SJCRH30 (cell line): Measurements from ENCODE around the gene CUX1. TPM values are rescaled to one million over a fixed set of nuclear protein-coding genes. Genes with fewer than 3 reads are reported as not detected.
"Not testable (repeated sequence)": the region's sequence is repeated elsewhere in the genome, so short reads cannot be mapped to it uniquely, and the experiment has no call there.

Experiments
- DNase-seq, 2 experiments: peaks; one replicate each; pipeline ENCODE4 v3.0.0-alpha.2; 2015 to 2020
- H3K27ac ChIP-seq: fragments of 250-450 bp; sonication (Bioruptor Pico); 2 replicates; pipeline ENCODE4 v1.5.1; 2020; ENCODE audit warnings: mild to moderate bottlenecking, moderate library complexity
- H3K27me3 ChIP-seq: fragments of 250-450 bp; sonication (Bioruptor Pico); 2 replicates; pipeline ENCODE4 v1.5.1; 2020; ENCODE audit warnings: mild to moderate bottlenecking, moderate library complexity
- H3K36me3 ChIP-seq: fragments of 250-450 bp; sonication (Bioruptor Pico); 2 replicates; pipeline ENCODE4 v1.5.1; 2020; ENCODE audit warnings: mild to moderate bottlenecking, moderate library complexity
- H3K4me1 ChIP-seq: fragments of 250-450 bp; sonication (Bioruptor Pico); 2 replicates; pipeline ENCODE4 v1.5.1; 2020; ENCODE audit warnings: mild to moderate bottlenecking, moderate library complexity
- H3K4me3 ChIP-seq: fragments of 250-450 bp; sonication (Bioruptor Pico); 2 replicates; pipeline ENCODE4 v1.5.1; 2020; ENCODE audit warnings: mild to moderate bottlenecking, moderate library complexity
- H3K9me3 ChIP-seq: fragments of 250-450 bp; sonication (Bioruptor Pico); replicated peaks from 2 replicates; pipeline ENCODE4 v1.5.1; 2020; ENCODE audit warnings: mild to moderate bottlenecking, moderate library complexity
- total RNA-seq: library from RNA; depleted of rRNA; stranded (reverse); fragments of >200 nt; shearing (Covaris generic); gene quantifications from 2 replicates; pipeline ENCODE4 v1.2.3, GENCODE V29; 2014

Gene CUX1
- total RNA-seq, 1 experiment from 2014 or later, result 29.1 TPM

DNA sequence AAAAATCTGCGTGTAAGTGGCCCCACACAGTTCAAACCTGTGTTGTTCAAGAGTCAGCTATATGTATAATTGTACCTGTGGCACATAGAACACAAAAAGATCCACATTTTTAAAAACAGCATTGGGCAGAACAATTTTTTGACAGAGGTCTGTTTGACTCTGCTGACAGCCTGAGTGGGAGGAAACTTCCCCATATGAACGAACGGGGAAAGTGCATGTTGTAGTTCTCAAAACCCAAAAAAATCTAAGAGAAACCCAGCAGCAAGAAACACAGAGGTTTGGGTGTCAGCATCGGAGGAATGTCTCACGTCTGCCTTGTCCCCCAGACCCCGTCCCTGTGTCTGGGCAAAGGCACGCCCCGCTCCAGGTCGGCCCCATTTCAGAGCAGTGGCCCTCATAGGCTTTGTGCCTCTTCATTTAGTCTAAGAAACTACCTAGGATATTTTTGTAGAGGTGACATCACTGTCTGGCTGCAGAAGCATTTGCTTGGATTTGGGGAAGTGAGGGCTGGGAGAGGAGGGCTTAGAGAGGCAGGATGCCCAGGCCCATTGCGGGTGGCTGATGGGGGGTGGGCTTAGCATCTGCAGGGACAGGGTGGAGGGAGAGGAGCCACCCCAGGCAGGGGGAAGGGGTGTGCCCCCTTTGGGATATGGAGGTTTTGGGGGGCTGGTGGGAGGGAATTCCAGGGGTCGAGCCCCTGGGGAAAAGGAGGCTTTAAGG is 11.0 kb downstream of the CUX1 start:
- H3K36me3 ChIP-seq, result 0 out of 2 replicates have a peak, but pooled peaks cover 8% of the 10 kb centered on the region
- no peak overlapping the region for H3K4me3 ChIP-seq
- no peaks in the 10 kb centered on the region for H3K27me3 ChIP-seq
- no peak for DNase-seq
- peaks cover 3% of the 10 kb centered on the region; the same call in 1 of the 2 replicates for H3K9me3 ChIP-seq
- H3K27ac ChIP-seq, result no peak overlapping the region
- H3K4me1 ChIP-seq, result peaks cover 2% of the 10 kb centered on the region

DNA sequence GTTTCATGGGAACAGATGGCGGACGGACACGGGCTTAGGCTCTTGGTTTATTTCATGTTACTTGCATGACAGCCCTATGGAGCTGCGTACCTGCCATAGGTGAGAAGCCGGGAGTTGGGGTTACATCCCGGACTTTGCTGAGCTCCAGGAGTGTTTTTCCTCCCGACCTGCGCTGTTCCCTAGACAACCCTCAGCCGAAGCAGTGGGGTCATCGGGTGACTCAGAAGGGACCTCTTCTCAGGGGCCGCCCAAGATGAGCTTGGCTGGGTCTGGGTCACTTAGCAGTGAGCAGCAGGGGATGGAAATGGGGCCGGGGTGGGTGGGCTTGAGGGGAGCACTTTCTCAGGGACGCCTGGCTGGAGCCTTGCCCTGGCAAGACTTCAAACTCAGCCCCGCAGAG is 11.9 kb downstream of the CUX1 start:
- Histone ChIP-seq H3K9me3 (no peaks in the 10 kb centered on the region), H3K27me3 (no peaks in the 10 kb centered on the region), H3K36me3 (0 out of 2 replicates have a peak, but pooled peaks cover 3% of the 10 kb centered on the region), H3K4me1 (no peaks in the 10 kb centered on the region), H3K27ac (no peak overlapping the region), H3K4me3 (no peak overlapping the region)
- no peak for DNase-seq

DNA sequence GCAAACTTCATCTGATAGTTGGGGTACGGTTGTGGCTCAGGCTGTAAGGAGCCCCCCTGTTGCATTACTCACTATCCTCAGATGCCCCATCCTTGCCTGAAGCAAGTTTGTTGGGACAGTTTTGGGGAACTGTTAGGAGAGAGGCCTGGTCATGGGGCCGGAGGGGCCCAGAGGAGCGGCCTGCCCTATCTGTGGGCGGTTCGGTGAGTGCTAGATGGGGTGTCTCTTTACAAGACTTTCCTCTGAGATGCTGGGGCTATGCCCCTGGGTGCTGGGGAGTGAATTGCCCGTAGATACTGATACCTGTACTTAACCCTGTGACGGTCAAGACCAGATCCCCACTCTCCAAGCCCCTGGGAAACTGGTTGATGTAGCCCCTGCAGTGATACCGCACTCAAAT is 12.4 kb downstream of the CUX1 start:
- H3K4me3 ChIP-seq, result no peak overlapping the region
- H3K4me1 ChIP-seq, result no peaks in the 10 kb centered on the region
- no peaks in the 10 kb centered on the region for H3K9me3 ChIP-seq
- H3K36me3 ChIP-seq, result 0 out of 2 replicates have a peak, but pooled peaks cover 3% of the 10 kb centered on the region
- no peak for DNase-seq
- H3K27me3 ChIP-seq, result no peaks in the 10 kb centered on the region
- H3K27ac ChIP-seq, result no peak overlapping the region

DNA sequence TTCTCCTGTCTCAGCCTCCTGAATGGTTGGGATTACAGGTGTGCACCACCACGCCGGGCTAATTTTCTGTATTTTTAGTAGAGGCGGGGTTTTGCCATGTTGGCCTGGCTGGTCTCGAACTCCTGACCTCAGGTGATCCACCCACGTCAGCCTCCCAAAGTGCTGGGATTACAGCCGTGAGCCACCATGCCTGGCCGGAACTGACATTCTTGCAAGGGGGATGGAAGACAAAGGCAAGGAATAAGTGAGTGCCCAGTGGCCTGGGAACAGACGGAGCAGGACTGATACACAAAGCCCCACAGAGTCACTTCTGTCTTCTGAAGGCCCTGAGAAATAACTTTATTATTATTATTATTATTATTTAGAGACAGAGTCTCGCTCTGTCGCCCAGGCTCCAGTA is 14.0 kb downstream of the CUX1 start:
- not testable (repeated sequence) for H3K4me1 ChIP-seq, DNase-seq, H3K27ac ChIP-seq, H3K9me3 ChIP-seq, H3K27me3 ChIP-seq, H3K36me3 ChIP-seq, H3K4me3 ChIP-seq

DNA sequence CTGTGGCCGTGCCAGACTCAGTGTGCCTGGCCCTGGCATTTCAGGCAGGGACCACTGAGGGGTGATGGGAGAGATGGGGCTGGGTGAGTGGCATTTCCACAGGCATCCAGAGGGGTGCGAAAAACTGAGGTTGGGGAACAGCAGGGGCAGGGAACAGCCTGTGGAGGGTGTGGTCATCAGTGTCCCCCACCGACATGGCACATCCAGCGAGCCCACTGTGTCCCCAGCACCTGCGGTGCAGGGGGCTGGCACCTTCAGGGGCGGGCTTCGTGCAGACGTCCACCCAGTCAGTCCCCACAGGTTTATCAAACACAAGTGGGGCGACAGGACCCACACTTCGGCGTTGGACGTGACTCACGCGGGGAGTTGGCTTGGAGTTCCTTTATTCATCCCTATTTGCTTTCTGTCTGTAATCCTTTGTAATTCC is 14.8 kb downstream of the CUX1 start:
- Histone ChIP-seq H3K36me3 (no peaks in the 10 kb centered on the region), H3K4me1 (no peaks in the 10 kb centered on the region), H3K27ac (no peak overlapping the region), H3K27me3 (no peaks in the 10 kb centered on the region), H3K9me3 (no peaks in the 10 kb centered on the region), H3K4me3 (no peak overlapping the region)
- no peak for DNase-seq

DNA sequence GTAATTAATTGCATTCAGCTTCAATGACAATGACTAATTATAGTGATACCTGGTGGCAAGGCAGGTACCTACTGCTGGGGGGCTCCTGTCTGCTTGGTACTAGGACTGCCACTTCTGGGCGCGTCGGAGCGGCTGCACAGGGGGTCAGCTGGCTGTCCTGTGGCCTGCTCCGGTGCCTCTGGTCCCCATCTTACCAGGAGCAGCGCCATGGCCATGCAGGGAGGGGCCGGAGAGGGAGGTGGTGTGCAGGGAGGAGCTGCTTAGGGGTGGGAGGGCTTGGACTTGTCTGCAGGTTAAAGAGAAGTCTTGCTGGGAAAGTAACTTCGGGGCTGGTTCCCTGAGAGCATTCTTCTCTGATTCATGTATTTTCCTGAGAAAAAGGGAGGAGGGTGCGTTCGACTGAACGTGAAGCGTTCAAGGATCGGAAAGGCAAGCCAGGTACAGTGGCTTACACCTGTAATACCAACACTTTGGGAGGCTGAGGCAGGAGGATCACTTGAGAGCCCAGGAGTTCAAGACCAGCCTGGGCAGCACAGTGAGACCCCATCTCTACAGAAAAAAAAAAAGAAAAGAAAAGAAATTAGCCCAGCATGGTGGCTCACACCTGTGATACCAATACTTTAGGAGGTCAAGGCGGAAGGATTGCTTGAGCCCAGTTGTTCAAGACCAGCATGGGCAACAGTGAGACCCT is 15.4 kb downstream of the CUX1 start:
- no peaks in the 10 kb centered on the region for H3K36me3 ChIP-seq

DNA sequence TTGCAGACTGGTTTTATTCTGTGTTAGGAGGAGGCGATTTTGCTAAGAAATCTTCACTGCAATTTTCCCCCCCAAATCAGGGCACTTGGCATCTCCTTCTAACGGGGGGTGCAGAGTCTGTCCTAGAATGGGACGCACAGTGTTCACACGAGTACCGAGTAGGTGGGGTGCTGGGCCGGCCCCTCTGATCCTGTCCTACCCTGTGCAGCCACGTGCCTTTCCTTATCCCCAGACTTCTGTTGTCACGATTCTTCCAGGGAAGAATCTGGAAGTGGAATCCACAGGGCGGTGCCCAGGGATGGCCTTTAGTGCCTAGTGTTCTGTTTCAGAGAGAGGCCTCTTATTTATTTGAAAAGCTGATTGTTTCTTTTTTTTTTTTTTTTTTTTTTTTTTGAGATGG is 16.4 kb downstream of the CUX1 start:
- no peaks in the 10 kb centered on the region for H3K27me3 ChIP-seq
- no peak overlapping the region for H3K4me3 ChIP-seq
- no peaks in the 10 kb centered on the region for H3K36me3 ChIP-seq
- H3K9me3 ChIP-seq, result no peaks in the 10 kb centered on the region
- no peak overlapping the region for H3K27ac ChIP-seq
- H3K4me1 ChIP-seq, result no peaks in the 10 kb centered on the region
- no peak for DNase-seq

More for the DNA sequence above, 15.4 kb downstream of the CUX1 start:
- Histone ChIP-seq H3K9me3 (no peaks in the 10 kb centered on the region), H3K4me3 (no peak overlapping the region), H3K27ac (no peak overlapping the region), H3K4me1 (no peaks in the 10 kb centered on the region), H3K27me3 (no peaks in the 10 kb centered on the region)
- DNase-seq, result no peak

DNA sequence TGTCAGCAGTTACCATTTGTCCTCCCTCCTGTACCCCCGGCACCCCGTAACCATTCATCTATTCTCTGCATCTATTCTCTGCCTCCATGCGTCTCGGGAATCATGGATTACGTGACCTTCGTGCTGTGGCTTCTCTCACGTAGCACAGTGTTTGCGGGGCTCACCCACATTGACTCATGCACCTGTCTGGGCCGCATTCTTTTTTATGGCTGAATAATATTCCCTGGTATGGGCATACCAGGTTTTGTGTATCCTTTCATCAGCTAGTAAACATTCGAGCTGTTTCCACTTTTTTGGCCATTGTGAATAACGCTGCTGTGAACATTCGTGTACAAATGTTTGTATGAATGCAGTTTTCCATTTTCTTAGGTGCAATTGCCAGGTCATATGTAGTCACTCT is 17.7 kb downstream of the CUX1 start:
- no peak for DNase-seq
- Histone ChIP-seq H3K36me3 (no peaks in the 10 kb centered on the region), H3K27me3 (no peaks in the 10 kb centered on the region), H3K9me3 (no peaks in the 10 kb centered on the region), H3K4me1 (no peaks in the 10 kb centered on the region), H3K27ac (no peak overlapping the region), H3K4me3 (no peak overlapping the region)

DNA sequence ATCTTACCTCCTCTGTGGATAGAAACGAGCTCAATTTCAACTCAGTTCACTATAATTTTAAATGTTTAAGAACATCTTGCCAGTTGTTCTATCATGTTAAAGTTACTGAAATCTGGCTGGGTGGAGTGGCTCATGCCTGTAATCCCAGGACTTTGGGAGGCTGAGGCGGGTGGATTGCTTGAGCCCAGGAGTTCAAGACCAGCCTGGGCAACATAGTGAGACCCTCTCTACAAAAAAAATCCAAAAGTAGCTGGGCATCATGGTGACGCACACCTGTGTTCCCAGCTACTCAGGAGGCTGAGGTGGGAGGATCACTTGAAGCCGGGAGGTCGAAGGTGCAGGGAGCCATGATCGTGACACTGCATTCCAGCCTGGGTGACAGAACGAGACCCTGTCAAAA is 20.0 kb downstream of the CUX1 start:
- not testable (repeated sequence) for H3K4me1 ChIP-seq, H3K9me3 ChIP-seq, H3K27ac ChIP-seq, H3K36me3 ChIP-seq, DNase-seq, H3K4me3 ChIP-seq, H3K27me3 ChIP-seq

DNA sequence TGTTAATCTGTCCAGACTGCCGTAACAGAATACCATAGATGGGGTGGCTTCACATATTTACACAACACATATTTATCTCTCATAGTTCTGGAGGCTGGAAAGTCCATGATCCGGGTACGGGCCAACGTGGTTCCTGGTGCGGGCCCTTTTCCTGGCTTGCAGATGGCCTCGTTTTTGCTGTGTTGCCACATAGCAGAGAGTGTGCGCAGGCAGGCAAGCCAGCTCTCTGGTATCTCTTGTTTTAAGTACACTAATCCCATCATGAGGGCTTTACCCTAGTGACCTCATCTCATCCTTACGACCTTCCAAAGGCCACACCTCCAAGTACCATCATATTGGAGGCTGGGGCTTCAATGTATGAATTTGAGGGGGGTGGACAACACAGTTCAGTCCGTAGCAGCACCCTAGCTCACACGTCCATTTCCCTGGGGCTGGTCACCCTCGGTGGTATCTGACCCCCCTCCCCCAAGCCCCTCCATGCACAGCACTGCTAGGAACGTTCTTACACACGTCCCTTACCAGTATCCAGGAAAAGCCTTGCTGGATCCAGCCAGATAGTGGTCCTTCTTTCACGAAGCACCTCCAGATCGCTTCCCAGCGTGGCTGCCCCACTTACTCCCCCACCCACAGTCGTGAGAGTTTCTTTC is 21.5 kb downstream of the CUX1 start:
- no peak overlapping the region for H3K27ac ChIP-seq
- no peak overlapping the region for H3K4me3 ChIP-seq
- no peak for DNase-seq
- H3K9me3 ChIP-seq, result no peaks in the 10 kb centered on the region
- no peaks in the 10 kb centered on the region for H3K27me3 ChIP-seq
- no peaks in the 10 kb centered on the region for H3K4me1 ChIP-seq
- H3K36me3 ChIP-seq, result no peaks in the 10 kb centered on the region

DNA sequence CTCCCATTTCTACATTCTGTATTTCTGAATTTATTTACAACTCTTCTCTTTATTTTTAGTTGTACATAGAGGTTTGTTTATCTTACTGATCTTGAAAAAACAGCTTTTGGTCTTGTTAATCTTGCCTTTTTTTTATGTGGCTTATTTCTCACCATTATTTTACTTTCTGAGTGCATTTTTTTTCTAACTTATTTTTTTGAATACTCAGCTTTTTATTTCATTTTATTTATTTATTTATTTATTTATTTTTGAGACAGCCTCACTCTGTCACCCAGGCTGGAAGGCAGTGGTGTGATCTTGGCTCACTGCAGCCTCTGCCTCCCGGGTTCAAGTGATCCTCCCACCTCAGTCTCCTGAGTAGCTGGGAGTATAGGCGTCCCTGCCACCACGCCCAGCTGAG is 23.9 kb downstream of the CUX1 start:
- Histone ChIP-seq H3K9me3 (no peaks in the 10 kb centered on the region), H3K27me3 (no peaks in the 10 kb centered on the region), H3K36me3 (no peaks in the 10 kb centered on the region), H3K27ac (no peak overlapping the region), H3K4me1 (no peaks in the 10 kb centered on the region), H3K4me3 (no peak overlapping the region)
- no peak for DNase-seq

DNA sequence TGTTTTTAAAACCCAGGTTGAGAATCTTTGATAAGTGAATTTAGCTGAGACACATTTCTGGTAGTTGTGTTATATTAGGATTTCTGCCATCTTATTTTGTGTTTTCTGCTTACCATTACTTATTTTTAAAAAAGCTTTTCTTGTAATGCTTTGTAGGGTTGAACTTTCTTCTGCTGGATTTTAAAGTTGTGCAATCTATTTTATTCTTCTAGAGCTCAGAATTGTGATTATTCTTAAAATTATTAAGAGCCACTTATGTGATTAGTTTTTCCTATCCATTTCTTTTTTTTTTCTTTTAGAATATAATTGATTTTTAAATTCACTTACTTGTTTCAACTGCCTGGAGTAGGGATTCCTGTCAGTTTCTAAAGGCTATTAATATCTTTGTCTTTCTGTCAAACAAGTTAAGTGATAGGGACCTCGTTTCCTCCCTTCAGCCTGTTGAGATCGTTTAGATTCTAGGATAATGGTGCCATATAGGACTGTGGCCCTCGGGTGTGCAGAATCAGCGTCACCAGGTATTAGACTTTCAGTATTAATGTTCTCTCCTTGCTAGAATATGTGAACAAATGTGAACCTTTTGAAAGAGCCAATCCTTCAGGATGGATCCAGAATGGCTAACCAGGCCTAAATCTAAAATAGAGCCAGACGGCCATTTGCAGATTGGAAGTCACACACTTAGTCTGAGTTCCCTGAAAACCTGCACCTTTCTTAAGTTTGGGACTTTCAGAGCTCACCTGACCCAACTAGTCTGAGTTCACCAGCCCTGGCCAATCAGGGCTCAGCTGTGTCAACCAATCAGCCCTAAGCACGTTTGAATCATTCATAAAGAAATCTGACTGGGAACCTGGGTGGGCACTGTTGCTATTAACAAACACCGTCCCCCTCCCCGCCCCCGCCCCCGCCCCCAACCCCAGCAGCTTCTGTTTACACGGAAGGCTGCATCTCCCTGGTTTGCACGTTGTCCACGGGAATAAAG is 26.2 kb downstream of the CUX1 start:
- Histone ChIP-seq H3K4me1 (no peaks in the 10 kb centered on the region), H3K9me3 (no peaks in the 10 kb centered on the region; the same call in 1 of the 2 replicates), H3K36me3 (0 out of 2 replicates have a peak, but pooled peaks cover 2% of the 10 kb centered on the region), H3K27me3 (no peaks in the 10 kb centered on the region), H3K27ac (no peak overlapping the region), H3K4me3 (no peak overlapping the region)
- no peak for DNase-seq

DNA sequence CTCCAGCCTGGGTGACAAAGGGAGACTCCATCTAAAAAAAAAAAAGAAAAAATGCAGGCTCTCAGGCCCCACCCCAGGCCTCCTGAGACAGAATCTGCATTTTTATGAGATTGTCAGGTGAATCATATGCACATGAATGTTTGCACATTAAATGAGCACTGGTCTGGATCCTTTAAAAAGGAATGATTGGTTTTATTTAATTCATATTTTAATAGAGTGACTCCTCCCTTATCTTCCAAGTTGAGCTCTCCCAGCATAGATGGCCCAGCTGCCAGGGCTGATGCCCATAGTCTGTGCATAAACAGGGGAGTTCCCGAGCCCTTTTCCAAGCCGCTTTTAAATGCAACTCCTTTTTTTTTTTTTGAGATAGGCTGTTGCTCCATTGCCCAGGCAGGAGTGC is 28.5 kb downstream of the CUX1 start:
- no peak overlapping the region for H3K4me3 ChIP-seq
- H3K9me3 ChIP-seq, result no peaks in the 10 kb centered on the region; the same call in 1 of the 2 replicates
- no peaks in the 10 kb centered on the region for H3K4me1 ChIP-seq
- DNase-seq, result no peak
- peaks cover 4% of the 10 kb centered on the region; the same call in 1 of the 2 replicates for H3K36me3 ChIP-seq
- H3K27me3 ChIP-seq, result no peaks in the 10 kb centered on the region
- H3K27ac ChIP-seq, result no peak overlapping the region

DNA sequence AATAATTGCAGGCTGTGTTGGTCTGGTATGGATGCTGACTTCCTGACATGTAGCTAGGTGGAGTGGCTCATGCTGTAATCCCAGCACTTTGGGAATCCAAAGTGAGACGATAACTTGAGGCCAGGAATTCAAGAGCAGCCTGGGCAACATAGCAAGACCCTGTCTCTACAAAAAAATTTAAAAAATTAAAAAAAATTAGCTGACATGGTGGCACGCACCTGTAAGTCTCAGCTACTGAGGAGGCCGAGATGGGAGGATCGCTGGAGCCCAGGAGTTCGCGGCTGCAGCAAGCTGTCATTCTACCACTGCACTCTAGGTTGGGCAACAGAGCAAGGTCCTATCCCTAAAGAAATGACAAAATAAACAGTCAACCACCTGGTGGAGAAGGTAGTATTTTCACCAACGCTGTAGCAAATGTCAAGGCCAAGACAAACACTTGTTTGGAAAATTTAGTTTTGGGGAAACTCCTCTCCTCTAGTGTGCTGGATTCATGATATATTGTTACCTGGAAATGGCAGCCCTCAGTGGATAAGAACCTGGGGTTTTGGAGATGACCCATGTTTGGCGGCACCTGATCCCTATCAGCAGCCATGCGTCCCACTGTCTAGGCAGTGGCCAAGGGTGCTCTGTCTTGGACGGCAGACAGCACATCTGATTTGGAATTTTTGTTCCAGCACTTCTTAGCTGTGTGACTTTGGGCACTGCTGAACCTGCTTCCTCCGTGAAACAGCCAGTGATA is 29.5 kb downstream of the CUX1 start:
- no peaks in the 10 kb centered on the region; the same call in 1 of the 2 replicates for H3K9me3 ChIP-seq
- DNase-seq, result no peak
- H3K27ac ChIP-seq, result no peak overlapping the region
- H3K27me3 ChIP-seq, result no peaks in the 10 kb centered on the region
- H3K4me3 ChIP-seq, result no peak overlapping the region
- H3K4me1 ChIP-seq, result no peaks in the 10 kb centered on the region
- peaks cover 4% of the 10 kb centered on the region; the same call in 1 of the 2 replicates for H3K36me3 ChIP-seq
